Measurements from ENCODE around the gene TSPAN2. TPM values are rescaled to one million over a fixed set of nuclear protein-coding genes. Genes with fewer than 3 reads are reported as not detected.
"Not testable (repeated sequence)": the region's sequence is repeated elsewhere in the genome, so short reads cannot be mapped to it uniquely, and the experiment has no call there.

Gene TSPAN2
- total RNA-seq, 1 donor from 2014 or later, result 4.6 TPM

DNA sequence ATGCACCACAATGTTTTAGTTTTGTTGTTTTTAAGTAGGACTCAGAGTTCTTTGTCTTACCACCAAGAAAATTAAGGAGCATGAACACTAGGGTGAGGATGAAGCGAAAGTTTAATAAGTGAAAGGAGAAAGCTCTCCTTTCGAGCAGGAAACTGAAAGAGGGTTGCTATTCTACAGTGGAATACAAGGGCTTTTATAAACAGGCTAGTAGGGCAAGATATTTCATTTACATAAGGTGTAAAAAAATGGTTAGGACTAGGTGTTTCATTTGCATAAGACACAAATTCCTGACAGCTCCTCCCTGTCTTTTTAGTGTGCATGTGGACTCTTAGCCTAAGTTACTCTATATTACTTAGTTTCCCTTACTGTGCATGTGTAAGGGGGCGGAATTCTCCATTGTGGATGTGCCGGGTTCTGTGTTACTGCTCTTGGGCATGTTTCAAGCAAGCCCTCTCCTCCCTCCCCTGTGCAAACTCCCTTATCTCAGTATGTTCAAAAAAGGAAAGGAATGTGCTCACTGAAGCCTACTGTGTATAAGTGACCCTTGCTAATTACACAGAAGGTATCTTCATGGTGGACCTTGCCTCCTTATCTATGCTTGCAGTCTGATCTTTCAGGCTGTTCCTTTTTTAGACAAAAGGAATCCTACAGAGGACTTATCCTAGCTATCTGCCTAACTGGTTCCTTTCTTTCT, 52.3 kb downstream of the TSPAN2 start:
- no peak for DNase-seq

DNA sequence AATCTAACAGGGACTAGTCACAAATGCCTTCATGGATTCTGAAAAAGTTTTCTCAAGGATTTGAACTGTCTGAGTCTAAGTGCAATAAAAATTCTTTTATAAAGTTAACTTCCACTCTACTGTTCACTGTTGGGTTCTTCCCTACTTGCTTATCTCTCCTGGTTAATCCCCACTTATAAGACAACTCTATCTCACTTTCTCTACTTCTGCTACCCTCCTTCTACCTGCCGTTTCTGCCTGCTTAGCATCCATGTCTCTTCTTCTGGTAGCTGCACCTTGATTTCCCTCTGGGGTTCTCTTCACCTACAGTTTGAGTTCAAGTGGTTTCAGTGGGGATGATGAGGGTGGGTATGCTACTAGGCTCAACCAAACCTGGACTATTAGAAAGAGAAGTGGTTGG, 53.7 kb downstream of the TSPAN2 start:
- no peak for DNase-seq

- no peak for DNase-seq
Measured at GRCh38 chr1:115031595-115031994, 57.7 kb downstream of the TSPAN2 start.

GRCh38 chr1:115029526-115029925, 59.8 kb downstream of the TSPAN2 start, which contains the start of gene TSHB:
Gene TSHB, plus strand, starts transcription at chr1:115029826. Its CDS starts 3,537 bp downstream, at chr1:115033363.
- DNase-seq, result no peak

DNA sequence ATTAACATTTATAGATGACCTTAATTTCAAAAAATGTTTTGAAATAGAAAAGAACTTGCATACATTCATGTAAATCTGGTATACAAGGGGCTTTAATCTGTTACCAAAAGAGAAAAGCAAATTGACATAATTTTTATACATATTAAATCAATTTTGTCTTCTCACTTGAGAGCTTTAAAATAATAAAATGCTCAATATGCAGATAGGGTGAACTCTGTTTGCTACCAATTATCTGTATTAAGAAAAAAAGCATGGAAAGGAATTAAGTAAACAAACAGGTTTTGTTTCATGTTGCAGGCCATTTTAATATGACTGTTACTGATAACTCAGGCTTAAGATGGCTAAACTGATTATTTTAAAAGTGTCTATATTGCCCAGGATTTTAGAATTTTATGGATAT, 65.7 kb downstream of the TSPAN2 start:
- DNase-seq, result no peak

DNA sequence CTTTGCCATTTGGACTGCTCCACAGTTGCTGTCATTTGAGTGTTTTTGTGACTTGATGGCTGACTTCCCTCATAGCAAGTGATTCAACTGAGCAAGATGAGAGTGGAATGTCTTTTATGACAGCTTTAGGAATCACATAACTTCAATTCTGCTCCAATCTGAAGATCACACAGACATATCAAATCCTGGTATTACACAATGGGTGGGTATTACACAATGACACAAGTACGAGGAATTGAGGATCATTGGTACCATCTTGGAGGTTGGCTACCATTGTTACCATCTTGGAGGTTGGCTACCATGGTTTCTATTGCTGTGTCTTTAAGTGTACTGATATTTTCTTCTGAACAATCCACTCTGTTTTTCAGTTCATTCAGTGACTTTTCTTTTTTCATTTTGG, 68.2 kb downstream of the TSPAN2 start:
- no peak for DNase-seq

- DNase-seq, result not testable (repeated sequence)
Measured at GRCh38 chr1:115019549-115019948, 69.8 kb downstream of the TSPAN2 start.

- DNase-seq, result no peak
Measured at GRCh38 chr1:115013792-115014191, 75.5 kb downstream of the TSPAN2 start.

DNA sequence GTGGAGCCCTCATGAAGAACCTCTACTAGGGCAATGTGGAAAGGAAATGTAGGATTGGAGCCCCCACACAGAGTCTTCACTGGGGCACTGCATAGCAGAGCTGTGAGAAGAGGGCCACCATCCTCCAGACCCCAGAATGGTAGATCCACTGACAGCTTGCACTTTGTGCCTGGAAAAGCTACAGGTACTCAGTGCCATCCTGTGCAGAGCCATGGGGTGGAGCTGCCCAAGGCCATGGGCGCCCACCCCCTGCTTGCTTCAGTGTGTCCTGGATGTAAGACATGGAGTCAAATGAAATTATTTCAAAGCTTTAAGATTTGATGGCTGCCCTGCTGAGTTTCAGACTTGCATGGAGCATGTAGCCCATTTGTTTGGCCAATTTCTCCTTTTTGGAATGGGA, 76.9 kb downstream of the TSPAN2 start:
- no peak for DNase-seq

DNA sequence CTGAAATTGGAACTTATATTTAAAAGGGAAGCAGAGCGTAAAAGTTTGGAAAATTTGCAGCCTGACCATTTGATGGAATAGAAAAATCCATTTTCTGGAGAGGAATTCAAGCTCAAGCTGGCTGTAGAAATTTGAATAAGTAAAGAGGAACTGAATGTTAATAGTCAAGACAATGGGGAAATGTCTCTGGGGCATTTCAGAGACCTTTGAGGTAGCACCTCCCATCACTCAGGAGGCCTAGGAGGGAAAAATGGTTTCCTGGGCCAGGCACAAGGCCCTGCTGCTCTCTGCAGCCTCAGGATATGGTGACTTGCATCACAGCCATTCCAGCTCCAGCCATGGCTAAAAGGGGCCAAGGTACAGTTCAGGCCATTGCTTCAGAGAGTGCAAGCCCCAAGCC, 77.3 kb downstream of the TSPAN2 start:
- no peak for DNase-seq

GRCh38 chr1:115006191-115006590, 83.1 kb downstream of the TSPAN2 start:
- DNase-seq, result no peak

Other genes with a start within 250 kb of the TSPAN2 start
- not detected for gene SYCP1, start 234.6 kb downstream of the TSPAN2 start, total RNA-seq
- gene TSHB, start 59.7 kb downstream of the TSPAN2 start, total RNA-seq, result not detected
- gene NGF, start 248.7 kb upstream of the TSPAN2 start, total RNA-seq, result 4.1 TPM